Vagina (tissue), 2 donors: ENCODE results near the gene TMEM39B. TPM values are rescaled to one million over a fixed set of nuclear protein-coding genes. Genes with fewer than 3 reads are reported as not detected.

Source experiments
- DNase-seq, 2 donors: peaks; one replicate each; pipeline ENCODE4 v3.0.0-alpha.2; 2017; ENCODE audit errors: extremely low spot score in 2 of 2
- H3K27ac ChIP-seq: fragments of 200-600 bp; sonication (generic); one replicate; pipeline ENCODE4 v1.5.1; 2019
- H3K27me3 ChIP-seq: fragments of 200-600 bp; sonication (generic); one replicate; pipeline ENCODE4 v1.5.1; 2019
- H3K36me3 ChIP-seq, 2 donors: fragments of 200-600 bp; sonication (generic); one replicate each; pipeline ENCODE4 v1.5.1; 2017 to 2019
- H3K4me1 ChIP-seq: fragments of 200-600 bp; sonication (generic); one replicate; pipeline ENCODE4 v1.5.1; 2019
- H3K4me3 ChIP-seq, 2 donors: fragments of 200-600 bp; sonication (generic); 1 replicate in 1 of 2; 2 replicates in 1 of 2; pipeline ENCODE4 v1.5.1; 2016 to 2019
- H3K9me3 ChIP-seq: fragments of 200-600 bp; sonication (generic); one replicate; pipeline ENCODE4 v1.5.1; 2019
- POLR2A ChIP-seq, 2 donors: fragments of 450-650 bp; IDR thresholded peaks; one replicate each; pipeline ENCODE4 v1.6.1; 2017; ENCODE audit warnings: antibody characterized with exemption in 2 of 2, mild to moderate bottlenecking in 2 of 2, moderate library complexity in 2 of 2
- POLR2AphosphoS5 ChIP-seq, 2 donors: sonication (generic); formaldehyde crosslinking; IDR thresholded peaks; one replicate each; pipeline ENCODE4 v1.9.0; 2017; ENCODE audit warnings: antibody characterized with exemption in 2 of 2, mild to moderate bottlenecking in 2 of 2, low read depth in 1 of 2; ENCODE audit not compliant: insufficient read depth in 1 of 2
- intact Hi-C: fragments of 100-400 bp; cut with DNase I; formaldehyde crosslinking; loops from one replicate; pipeline ENCODE4 v1.15.1; 2023
- total RNA-seq: library from RNA; depleted of rRNA; stranded (reverse); fragments of >200 nt; gene quantifications from one replicate; pipeline ENCODE4 v1.2.3, GENCODE V29; 2016
- TF ChIP-seq, protein P1 (sequence below), 3 experiments: fragments of 450-650 bp in 2 of 3; fragments of 200-600 bp in 1 of 3; sonication (generic) in 1 of 3; IDR thresholded peaks; one replicate each; pipeline ENCODE4 v1.5.1; 2017 to 2019; ENCODE audit warnings: antibody characterized with exemption in 3 of 3, mild to moderate bottlenecking in 2 of 3, moderate library complexity in 2 of 3

The TMEM39B gene
- total RNA-seq, 1 donor from 2014 or later: 8.3 TPM

GRCh38 chr1:32094746-32095521 lies 22.2 kb downstream of the TMEM39B start:
- DNase-seq: no peak
- TF ChIP-seq POLR2AphosphoS5 (IDR thresholded peaks at IDR 0.05; ENCODE audit: insufficient read depth in 1 of 2, low read depth in 1 of 2) (no peak), POLR2A (IDR thresholded peaks at IDR 0.05) (no peak)
- TF ChIP-seq, protein P1, sequence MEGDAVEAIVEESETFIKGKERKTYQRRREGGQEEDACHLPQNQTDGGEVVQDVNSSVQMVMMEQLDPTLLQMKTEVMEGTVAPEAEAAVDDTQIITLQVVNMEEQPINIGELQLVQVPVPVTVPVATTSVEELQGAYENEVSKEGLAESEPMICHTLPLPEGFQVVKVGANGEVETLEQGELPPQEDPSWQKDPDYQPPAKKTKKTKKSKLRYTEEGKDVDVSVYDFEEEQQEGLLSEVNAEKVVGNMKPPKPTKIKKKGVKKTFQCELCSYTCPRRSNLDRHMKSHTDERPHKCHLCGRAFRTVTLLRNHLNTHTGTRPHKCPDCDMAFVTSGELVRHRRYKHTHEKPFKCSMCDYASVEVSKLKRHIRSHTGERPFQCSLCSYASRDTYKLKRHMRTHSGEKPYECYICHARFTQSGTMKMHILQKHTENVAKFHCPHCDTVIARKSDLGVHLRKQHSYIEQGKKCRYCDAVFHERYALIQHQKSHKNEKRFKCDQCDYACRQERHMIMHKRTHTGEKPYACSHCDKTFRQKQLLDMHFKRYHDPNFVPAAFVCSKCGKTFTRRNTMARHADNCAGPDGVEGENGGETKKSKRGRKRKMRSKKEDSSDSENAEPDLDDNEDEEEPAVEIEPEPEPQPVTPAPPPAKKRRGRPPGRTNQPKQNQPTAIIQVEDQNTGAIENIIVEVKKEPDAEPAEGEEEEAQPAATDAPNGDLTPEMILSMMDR (IDR thresholded peaks at IDR 0.05): no peak
- Histone ChIP-seq H3K27me3 (no peaks in the 10 kb centered on the region), H3K9me3 (no peaks in the 10 kb centered on the region), H3K27ac (no peak overlapping the region), H3K4me3 (no peak overlapping the region), H3K4me1 (no peaks in the 10 kb centered on the region), H3K36me3 (peaks cover 0 to 71% of the 10 kb centered on the region in 2 donors)
- intact Hi-C loops: no loop called here

- Histone ChIP-seq H3K36me3 (peaks cover 0 to 52% of the 10 kb centered on the region in 2 donors), H3K9me3 (no peaks in the 10 kb centered on the region), H3K4me3 (no peak overlapping the region), H3K4me1 (no peaks in the 10 kb centered on the region), H3K27me3 (no peaks in the 10 kb centered on the region), H3K27ac (no peak overlapping the region)
- DNase-seq: no peak
- no peak for TF ChIP-seq POLR2A (IDR thresholded peaks at IDR 0.05)
- TF ChIP-seq, protein P1 (IDR thresholded peaks at IDR 0.05): no peak
- no peak for TF ChIP-seq POLR2AphosphoS5 (IDR thresholded peaks at IDR 0.05; ENCODE audit: insufficient read depth in 1 of 2, low read depth in 1 of 2)
- intact Hi-C loops: no loop called here
Measured at GRCh38 chr1:32099426-32099825, 26.7 kb downstream of the TMEM39B start.

GRCh38 chr1:32100359-32100758 lies 27.6 kb downstream of the TMEM39B start:
- Histone ChIP-seq H3K27me3 (no peaks in the 10 kb centered on the region), H3K9me3 (no peaks in the 10 kb centered on the region), H3K4me3 (no peak overlapping the region), H3K36me3 (peaks cover 0 to 42% of the 10 kb centered on the region in 2 donors), H3K4me1 (no peaks in the 10 kb centered on the region), H3K27ac (no peak overlapping the region)
- no peak for DNase-seq
- TF ChIP-seq, protein P1 (IDR thresholded peaks at IDR 0.05): no peak
- no peak for TF ChIP-seq POLR2AphosphoS5 (IDR thresholded peaks at IDR 0.05; ENCODE audit: insufficient read depth in 1 of 2, low read depth in 1 of 2)
- TF ChIP-seq POLR2A (IDR thresholded peaks at IDR 0.05): no peak
- intact Hi-C loops: no loop called here

- H3K27me3 ChIP-seq: no peaks in the 10 kb centered on the region
- peaks cover 0 to 35% of the 10 kb centered on the region in 2 donors for H3K36me3 ChIP-seq
- no peaks in the 10 kb centered on the region for H3K4me1 ChIP-seq
- no peaks in the 10 kb centered on the region for H3K9me3 ChIP-seq
- no peak for DNase-seq
- no peak overlapping the region for H3K27ac ChIP-seq
- TF ChIP-seq, protein P1 (IDR thresholded peaks at IDR 0.05): no peak
- TF ChIP-seq POLR2A (IDR thresholded peaks at IDR 0.05): no peak
- TF ChIP-seq POLR2AphosphoS5 (IDR thresholded peaks at IDR 0.05; ENCODE audit: insufficient read depth in 1 of 2, low read depth in 1 of 2): no peak
- intact Hi-C loops: no loop called here
- no peak overlapping the region for H3K4me3 ChIP-seq
Measured at GRCh38 chr1:32100807-32101708, 28.3 kb downstream of the TMEM39B start.
